Right ventricle myocardium inferior (tissue), 1 donor: Measurements from ENCODE around the gene CDK14. TPM values are rescaled to one million over a fixed set of nuclear protein-coding genes. Genes with fewer than 3 reads are reported as not detected.
A peak's percentile ranks its signal among the peaks of the same experiment; 100 is the strongest.

ENCODE experiments used
- ATAC-seq: fragments of 200-7000 bp; cut with Tn5 transposase; one replicate; pipeline ENCODE4 v1.9.1; 2020; ENCODE audit warnings: mild to moderate bottlenecking, moderate library complexity
- DNase-seq: peaks from one replicate; pipeline ENCODE4 v3.0.0; 2021; ENCODE audit errors: missing footprints
- intact Hi-C: fragments of 100-400 bp; cut with DNase I; formaldehyde crosslinking; loops from one replicate; pipeline ENCODE4 v1.11.0; 2022
- total RNA-seq: library from RNA; stranded (reverse); fragmentation: NEBNext Ultra II Directional; extraction: Animal tissue kit (Norgen Biotek cat#: 25700); gene quantifications from one replicate; pipeline ENCODE4 v1.2.1, GENCODE V29; 2021
- donor health status: DM: no; HTN: yes; CAD: no; lungs with severe emphysema.

Gene CDK14
- total RNA-seq, 1 donor from 2014 or later = 26.3 TPM

DNA sequence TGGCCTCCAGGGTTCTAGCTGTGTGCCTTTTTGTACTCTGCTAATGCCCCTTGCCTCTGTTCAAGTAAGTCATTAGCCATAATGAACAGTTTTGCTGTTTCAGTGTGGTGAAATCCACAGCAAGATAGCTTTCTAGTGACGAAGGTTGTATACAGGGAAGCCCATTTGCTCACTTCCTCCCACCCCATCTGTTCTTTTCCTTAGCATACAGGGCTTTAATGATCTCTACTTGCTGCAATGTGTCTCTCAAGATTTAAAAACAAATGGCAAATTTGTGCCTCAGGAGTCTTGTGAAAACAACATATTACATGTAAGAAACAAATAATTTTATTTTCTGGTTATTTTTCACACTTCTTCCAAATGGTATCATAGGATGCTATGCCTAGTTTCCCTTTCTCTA is 243.2 kb downstream of the CDK14 start:
- no peak for DNase-seq
- ATAC-seq = no peak
- intact Hi-C loops = loop anchor here (10.0 kb wide), 1 partner anchor 385 kb away; no protein-coding TSS in a partner anchor

DNA sequence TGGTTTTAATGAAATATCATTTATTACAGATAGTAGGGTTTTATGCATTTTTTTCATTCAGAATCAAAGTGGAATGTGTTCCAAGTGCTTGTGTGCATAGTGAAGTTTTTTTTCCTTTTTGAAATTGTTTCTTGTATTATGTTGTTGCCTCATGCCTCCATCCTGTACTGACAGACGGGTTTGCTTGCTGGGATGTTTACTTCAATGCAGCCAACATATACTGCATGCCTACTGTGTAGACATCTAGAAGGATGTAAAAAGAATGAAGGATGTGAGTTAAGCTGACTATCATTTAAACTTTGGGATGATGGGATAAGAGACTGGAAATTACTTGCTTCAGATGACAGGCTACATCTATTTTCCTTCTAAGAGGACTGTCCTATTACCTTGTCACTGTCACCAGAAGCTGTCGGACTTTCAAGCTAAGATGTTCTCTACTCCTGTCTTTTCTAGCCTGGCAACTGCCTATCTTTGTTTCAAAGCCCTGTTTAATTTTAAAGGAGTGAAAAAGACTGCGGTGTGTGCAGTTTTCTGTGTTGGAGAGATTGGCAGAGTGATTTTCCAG is 243.7 kb downstream of the CDK14 start:
- DNase-seq = no peak
- ATAC-seq = no peak
- intact Hi-C loops = loop anchor here (10.0 kb wide), 2 partner anchors 245 to 385 kb away; partner anchors contain the start of gene CDK14

DNA sequence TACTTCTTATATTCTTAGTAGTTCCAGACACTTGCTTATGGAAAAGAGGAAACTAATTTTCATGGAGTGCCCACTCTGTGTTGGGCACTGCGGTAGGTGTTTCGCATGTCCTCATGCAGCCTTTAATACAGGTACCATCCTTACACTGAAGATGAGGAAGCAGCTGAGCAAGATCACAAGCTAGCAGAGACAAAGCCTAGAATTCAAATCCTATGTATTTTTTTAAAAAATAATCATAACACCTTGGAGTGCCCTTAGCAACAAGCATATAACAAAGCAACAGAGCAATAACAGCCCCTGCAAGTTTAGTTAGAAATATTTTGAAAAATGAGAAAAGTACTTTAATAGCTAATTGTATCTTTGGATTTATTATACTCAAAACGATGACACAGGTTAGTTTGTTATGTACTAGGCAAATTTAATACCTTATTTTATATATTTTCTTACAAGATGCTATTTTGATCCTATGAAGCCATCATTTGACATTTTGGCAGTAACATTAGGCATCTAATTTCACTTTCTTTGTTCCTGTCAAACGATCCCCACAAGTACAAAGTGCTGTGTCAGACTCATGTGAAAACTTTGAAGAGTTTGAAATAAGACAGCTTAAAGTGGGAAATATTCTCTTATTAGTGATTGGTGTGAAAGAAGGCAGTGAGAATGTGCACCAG is 245.8 kb downstream of the CDK14 start:
- intact Hi-C loops = loop anchor here (10.0 kb wide), 1 partner anchor 247 kb away; the partner anchor contains the start of gene CDK14
- ATAC-seq (no peak), DNase-seq (no peak)

DNA sequence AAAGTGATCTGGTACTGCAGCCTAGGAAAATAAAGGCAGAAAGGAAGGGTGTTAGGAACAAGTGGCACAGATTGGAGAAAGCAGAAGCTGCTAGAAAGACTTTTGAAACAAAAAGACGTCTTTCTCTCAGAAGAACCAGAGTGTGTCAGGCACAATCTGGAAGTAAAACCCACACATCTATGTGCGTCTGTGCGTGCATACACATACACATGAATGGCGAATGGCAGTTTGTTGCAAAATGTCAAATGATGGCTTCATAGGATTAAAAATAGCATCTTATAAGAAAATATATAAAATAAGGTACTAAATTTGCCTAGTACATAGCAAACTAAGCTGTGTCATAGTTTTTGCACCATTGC is 246.3 kb downstream of the CDK14 start:
- intact Hi-C loops = loop anchor here (10.0 kb wide), 1 partner anchor 248 kb away; the partner anchor contains the start of gene CDK14
- DNase-seq (no peak), ATAC-seq (no peak)

DNA sequence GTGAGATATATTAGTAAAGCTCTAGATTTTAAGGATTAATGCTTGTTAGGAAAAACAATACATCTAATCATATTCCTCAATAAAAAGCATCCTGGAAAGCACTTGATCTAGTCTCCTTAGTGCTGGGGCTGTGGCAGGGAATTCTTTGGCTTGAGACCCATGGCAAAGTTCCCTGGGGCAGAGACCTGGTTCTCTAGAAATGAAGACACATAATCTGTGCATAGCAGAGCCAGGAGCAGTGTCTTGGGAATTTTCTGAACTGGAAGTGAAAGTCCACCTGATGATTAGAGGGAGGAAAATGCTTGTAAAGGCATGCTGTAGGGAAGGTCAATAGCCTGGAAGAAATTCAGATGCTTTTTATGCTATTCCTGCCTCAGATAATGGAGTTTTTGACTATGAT is 247.4 kb downstream of the CDK14 start:
- intact Hi-C loops = loop anchor here (10.0 kb wide), 1 partner anchor 249 kb away; the partner anchor contains the start of gene CDK14
- peak; percentile 42 for ATAC-seq
- no peak for DNase-seq

DNA sequence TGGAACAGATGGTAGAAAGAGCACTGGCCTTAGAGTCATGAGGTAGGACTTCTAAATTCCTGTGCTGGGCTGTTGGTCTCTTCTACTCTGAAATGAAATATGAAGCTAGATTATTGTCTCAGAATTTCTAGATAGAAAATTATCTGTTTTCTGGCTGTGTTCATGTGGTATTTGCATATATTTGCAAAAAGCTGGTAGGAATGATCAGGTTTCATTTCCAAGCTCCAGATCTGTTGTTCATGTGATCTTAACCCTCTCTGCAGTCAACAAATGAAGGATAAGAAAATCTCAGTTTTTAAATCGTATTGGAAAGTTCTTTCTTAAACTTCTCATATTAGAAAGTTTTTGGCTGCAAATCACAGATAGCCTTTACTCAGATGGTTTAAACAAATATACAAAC is 248.3 kb downstream of the CDK14 start:
- intact Hi-C loops = loop anchor here (10.0 kb wide), 1 partner anchor 250 kb away; the partner anchor contains the start of gene CDK14

DNA sequence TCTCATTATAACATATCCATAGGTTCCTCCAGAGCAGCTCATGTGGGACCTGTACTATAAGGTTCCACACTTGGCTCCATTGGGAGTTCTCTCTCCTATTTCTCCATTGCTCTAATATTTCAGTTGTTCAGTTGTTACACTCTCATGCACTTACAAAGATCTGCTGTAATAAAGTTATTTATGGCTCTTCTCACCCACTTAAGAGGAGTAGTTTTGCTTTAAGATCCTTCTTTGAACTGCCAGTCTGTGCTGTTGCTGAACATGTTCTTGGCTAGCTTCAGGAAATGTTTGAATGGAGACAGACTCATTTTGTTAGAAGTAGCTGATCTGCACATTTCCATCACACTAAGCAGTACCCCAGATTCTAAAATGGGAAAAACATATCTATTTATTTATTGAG is 250.1 kb downstream of the CDK14 start:
- DNase-seq (no peak), ATAC-seq (peak; percentile 61)
- intact Hi-C loops = loop anchor here (10.0 kb wide), 1 partner anchor 251 kb away; the partner anchor contains the start of gene CDK14

More for the DNA sequence above, 248.3 kb downstream of the CDK14 start:
- no peak for DNase-seq
- no peak for ATAC-seq

DNA sequence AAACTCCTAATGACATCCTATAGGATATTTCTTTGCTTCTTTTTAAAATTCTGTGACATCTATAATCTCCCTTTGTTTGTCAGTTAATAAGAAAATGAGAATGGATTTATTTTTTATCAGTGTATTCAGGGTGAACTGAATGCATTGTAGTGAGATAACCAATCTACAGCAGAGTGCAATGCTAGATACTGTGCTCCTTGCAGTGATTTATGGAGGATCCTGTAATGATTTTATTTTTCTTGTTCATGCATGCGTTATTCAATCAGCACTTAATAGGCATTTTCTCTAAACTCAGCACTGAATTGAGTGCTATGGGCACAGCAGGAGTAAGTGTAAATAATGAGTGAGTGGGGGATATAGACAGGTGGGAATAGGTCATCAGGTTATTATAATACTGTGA is 253.9 kb downstream of the CDK14 start:
- ATAC-seq (no peak), DNase-seq (no peak)
- intact Hi-C loops = no loop called here

DNA sequence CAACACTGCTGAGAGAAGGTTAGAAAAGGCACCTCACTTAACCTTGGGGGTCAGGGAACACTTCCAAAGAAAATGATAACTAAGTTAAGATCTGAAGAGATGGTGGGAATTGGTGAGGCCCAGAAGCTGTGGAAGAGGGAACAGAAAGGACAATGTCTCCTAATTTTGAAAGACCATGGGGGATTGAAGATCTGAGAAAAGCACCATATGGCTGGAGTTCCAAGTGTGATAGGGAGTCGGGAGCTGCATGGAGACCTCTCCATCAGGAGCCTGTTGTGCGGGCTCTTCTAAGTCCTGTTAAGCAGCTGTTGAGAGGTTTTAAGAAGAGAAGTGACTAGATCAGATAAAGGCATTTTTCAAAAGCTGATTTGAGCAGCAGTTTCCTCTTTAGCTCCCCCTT is 254.3 kb downstream of the CDK14 start:
- no peak for ATAC-seq
- intact Hi-C loops = no loop called here
- no peak for DNase-seq

DNA sequence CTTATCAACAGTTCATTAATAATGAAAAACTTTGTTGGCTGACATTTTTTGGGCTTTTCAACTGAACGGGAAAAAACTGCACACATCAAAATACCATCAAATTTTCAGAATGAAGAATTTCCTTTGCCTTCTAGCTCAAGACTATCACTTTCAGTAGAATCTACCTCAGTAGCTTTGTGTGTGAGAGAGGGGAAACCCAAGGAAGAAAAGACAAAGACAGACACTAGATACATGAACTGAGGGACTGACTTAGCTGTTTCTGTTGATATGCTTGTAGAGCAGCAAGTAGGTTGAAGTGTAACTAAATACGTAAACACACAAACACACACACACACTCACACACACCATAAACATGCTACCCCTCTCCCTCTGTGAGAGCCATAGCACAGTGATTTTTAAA is 257.1 kb downstream of the CDK14 start:
- no peak for ATAC-seq
- intact Hi-C loops = no loop called here

DNA sequence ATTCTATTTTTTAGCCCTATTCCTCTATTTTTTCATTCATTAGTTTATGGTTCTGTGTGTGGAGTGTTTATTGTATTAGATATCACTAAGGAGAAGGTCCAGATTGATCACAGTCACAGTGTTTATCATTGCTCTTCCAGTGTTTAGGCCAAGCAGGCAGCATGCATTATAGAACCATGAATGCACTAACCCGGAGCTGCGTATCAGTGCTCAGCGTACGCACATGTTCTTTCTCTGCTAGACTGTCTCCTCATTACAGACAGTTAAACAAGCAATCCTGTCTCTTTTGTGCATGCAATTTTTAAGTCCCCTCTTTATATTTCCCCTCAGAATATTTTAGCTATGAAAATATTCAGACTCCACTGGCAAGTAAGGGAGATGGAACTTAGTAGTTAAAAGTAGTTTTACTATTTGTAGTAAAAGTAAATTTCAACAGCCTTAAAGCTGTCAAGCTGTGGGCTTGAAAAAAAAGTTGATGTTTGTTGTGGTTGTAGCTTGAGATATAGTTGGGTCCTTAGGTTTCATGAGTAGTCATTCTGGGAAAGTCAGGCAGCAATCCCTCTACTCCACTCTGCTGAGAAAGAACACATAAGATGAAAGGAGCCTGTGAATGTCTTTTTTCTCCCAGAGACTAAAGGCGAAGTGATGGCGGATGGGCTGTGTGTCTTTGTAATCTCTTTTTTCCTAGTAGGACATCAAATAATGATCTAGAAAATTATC is 260.4 kb downstream of the CDK14 start:
- ATAC-seq (no peak), DNase-seq (no peak)
- intact Hi-C loops = loop anchor here (2.0 kb wide), 1 partner anchor 174 kb away; no protein-coding TSS in a partner anchor

More for the DNA sequence above, 257.1 kb downstream of the CDK14 start:
- no peak for DNase-seq

DNA sequence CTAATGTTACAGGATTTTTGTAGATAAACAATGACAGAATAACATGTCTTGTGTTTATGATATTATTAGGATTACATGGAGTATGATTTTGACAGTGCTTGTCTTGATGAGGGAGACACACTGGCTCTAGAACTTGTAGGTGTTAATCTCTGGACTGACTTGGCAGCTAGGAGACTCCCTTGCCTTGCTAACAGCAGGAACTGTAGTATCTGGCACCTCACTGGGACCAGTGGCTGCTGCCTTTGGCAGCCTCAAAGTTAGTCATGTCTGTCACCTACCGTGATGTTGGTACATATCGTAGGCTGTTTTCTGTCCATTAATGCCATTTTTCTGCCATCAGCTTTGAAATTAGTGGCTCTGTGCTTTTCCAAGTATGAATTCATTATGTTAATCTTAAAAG is 261.5 kb downstream of the CDK14 start:
- DNase-seq = no peak
- peak; percentile 80 for ATAC-seq
- intact Hi-C loops = loop anchor here (2.0 kb wide), 1 partner anchor 173 kb away; no protein-coding TSS in a partner anchor

DNA sequence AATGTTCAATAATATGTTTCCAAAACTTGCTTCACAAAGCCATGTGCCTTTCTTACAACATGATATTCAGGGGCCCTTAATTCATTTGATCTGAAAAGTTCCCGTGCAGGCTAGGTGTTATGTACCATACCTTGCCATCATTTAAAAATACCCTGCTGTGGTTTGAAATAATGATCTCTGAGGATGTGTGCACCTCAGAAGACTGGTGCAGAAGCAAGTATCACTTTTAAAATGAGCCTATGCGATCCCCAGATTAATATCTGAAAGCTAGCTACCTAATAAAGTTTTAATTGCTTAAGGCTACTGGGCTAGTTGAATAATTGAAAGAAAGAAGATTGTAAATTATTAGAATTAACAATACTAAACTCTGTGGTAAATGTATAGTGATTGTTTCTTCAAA is 262.4 kb downstream of the CDK14 start:
- DNase-seq (no peak), ATAC-seq (no peak)
- intact Hi-C loops = no loop called here

DNA sequence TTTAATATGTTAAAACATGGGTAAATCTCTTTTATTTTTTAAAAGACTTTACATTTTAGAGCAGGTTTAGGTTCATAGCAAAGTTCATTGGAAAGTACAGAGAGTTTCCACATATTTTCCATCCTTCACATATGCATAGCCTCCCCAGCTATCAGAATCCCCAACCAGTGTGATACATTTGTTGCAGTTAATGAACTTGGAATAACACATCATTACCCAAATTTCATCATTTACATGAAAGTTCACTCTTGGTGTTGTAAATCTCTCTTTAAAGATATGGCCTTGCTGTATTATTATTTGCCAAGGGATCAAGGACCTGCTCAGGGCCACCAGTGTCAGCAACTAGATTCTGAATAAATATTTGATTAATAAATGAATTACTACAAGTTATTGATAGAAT is 263.4 kb downstream of the CDK14 start:
- ATAC-seq = no peak
- DNase-seq = no peak
- intact Hi-C loops = no loop called here

DNA sequence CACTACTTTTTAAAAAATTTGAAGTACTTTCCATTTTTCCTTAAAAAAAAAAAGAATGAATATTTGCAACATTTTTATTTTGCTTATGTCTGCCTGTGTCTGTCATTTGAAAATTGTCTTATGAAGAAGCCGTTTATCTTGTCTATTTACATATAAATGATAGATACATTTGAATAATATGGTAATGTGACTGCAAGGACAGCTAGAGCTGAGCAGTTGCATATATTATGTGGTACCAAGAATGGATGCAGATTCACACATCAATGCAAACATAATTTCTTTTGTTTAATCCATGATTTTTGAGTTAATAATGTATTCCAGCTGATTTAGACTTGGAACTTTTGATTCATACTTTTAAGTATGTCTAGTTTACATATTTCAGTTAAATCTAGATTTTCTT is 268.0 kb downstream of the CDK14 start:
- intact Hi-C loops = no loop called here
- DNase-seq (no peak), ATAC-seq (no peak)

DNA sequence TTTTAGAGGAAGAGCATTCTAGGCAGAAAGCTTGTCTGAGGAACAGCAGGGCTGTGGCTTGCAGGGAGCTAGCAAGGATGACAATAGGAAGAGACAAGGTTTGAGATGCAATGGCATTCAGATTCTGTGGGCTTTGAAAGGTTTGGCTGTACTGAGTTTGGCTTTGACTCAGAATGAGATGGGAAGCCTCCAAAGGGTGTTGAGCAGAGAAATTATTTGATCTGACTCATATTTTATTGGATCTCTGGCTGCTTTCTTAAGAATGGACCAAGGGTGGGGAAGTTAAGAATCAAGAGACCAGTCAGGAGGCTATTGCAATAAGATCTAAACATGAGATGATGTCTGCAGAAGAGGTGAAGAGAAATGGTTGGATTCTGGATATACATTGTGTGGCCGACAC is 273.2 kb downstream of the CDK14 start:
- intact Hi-C loops = no loop called here
- DNase-seq = no peak
- ATAC-seq = no peak

DNA sequence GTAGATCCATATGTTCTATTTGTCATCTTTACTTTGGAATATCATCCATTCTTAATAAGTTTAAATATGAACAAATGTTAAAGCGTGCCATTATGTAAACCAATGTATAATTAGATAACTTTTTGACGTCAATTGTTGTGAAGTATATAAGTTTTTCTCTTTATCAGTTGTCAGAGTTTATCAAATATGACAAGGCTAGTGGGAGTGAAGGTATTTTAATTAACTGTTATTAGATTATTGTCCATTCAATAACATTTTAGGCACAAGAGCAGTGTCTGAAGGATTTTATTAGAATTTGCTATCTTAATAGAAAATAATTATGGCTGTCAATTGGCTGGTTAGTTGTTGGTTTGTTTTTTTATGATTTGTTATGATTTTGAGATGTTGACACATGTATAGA is 280.6 kb downstream of the CDK14 start:
- no peak for DNase-seq
- intact Hi-C loops = no loop called here
- no peak for ATAC-seq

DNA sequence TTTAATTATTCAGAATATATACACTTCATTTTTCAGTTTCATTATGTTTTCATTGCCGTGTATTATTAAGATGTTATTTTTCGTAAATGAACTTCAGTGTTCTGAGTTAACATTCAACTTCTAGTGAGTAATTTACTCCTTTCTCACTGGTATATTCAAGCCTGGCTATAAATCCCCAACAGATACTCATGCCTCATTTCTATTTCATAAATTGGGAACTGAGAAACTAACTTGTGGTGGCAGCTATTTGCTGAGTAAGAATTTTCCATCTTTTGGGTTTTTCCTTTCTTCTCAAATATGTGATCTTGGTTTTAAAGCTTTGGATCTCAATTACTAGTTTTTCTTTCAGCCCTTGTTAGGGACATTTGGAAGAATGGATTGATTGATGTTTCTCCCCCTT is 281.1 kb downstream of the CDK14 start:
- DNase-seq (no peak), ATAC-seq (no peak)
- intact Hi-C loops = no loop called here

DNA sequence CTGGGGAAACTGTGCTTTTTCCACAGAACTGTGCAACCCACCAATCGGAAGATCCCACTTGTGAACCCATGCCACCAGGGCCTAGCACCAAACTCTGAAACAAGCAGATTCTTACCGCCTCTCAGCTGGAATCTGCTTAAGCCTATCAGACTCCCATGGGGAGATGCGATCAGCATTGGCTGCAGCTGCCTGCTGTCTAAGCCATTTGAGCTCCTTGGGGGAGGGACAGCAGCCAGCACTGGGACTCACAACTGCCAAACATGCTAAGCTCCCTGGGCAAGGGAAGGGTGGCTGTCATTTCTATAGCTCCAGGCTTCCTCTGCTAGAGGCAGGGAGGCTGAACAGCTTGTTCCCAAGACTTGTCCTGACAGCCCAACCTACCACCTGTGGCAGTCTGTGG is 283.8 kb downstream of the CDK14 start:
- DNase-seq (peak; percentile 67), ATAC-seq (peak; percentile 75)
- intact Hi-C loops = no loop called here

DNA sequence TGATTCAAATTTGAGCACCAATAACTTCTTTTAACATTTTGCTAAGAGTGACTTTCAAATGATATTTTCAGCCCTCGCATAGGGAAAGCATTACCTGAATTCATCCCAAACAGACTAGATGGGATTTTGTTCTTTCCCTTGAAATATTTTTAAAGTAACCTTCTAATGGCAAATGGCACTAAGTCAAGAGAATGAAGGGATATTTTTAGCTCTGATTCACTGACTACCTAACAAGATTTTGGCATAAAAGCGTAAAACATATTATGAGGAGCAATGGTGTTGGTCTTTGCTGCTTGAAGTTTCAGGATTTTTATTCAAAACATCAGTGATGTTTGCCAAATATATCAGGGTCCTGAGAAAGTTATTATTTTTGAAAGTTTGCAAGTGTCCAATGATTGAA is 290.3 kb downstream of the CDK14 start:
- DNase-seq (no peak), ATAC-seq (no peak)
- intact Hi-C loops = no loop called here
